H7 (cell line): ENCODE data around the gene KCNQ1. TPM values are rescaled to one million over a fixed set of nuclear protein-coding genes. Genes with fewer than 3 reads are reported as not detected.
A peak's percentile ranks its signal among the peaks of the same experiment; 100 is the strongest.

Source experiments
- DNase-seq: peaks from one replicate; pipeline ENCODE4 v3.0.0; 2012
- H3K27me3 ChIP-seq: 2 replicates; pipeline ENCODE4 v1.6.0; 2011; ENCODE audit warnings: mild to moderate bottlenecking, low read length; ENCODE audit not compliant: control insufficient read depth, insufficient read depth
- H3K36me3 ChIP-seq: replicated peaks from 2 replicates; pipeline ENCODE4 v1.5.1; 2011; ENCODE audit warnings: low read length; ENCODE audit not compliant: control insufficient read depth, insufficient read depth
- H3K4me3 ChIP-seq: 2 replicates; pipeline ENCODE4 v1.5.1; 2011; ENCODE audit warnings: low read depth, mild to moderate bottlenecking, control low read depth, low read length, moderate library complexity; ENCODE audit not compliant: insufficient read depth
- total RNA-seq: library from RNA; depleted of rRNA; stranded (reverse); fragments of >200 nt; shearing (Covaris generic); gene quantifications from 2 replicates; pipeline ENCODE4 v1.2.3, GENCODE V29; 2014

KCNQ1 gene
- total RNA-seq, 1 experiment from 2014 or later = 0.48 TPM

- Histone ChIP-seq H3K4me3 (no peak overlapping the region), H3K27me3 (peaks cover 20% of the 10 kb centered on the region), H3K36me3 (no peaks in the 10 kb centered on the region)
- DNase-seq = no peak
Observed at GRCh38 chr11:2701898-2702434, 257.2 kb downstream of the KCNQ1 start.

GRCh38 chr11:2702771-2703362 lies 258.1 kb downstream of the KCNQ1 start:
- Histone ChIP-seq H3K27me3 (peaks cover 21% of the 10 kb centered on the region), H3K4me3 (no peak overlapping the region), H3K36me3 (no peaks in the 10 kb centered on the region)
- peak; percentile 70 for DNase-seq

GRCh38 chr11:2703363-2704141 lies 258.7 kb downstream of the KCNQ1 start:
- H3K27me3 ChIP-seq = peaks cover 24% of the 10 kb centered on the region

GRCh38 chr11:2704356-2704755 lies 259.5 kb downstream of the KCNQ1 start:
- Histone ChIP-seq H3K36me3 (no peaks in the 10 kb centered on the region), H3K27me3 (peaks cover 25% of the 10 kb centered on the region)
- no peak for DNase-seq

More at GRCh38 chr11:2703363-2704141, 258.7 kb downstream of the KCNQ1 start:
- Histone ChIP-seq H3K4me3 (no peak overlapping the region), H3K36me3 (no peaks in the 10 kb centered on the region)
- DNase-seq = peak; percentile 79

GRCh38 chr11:2704896-2705606 lies 260.2 kb downstream of the KCNQ1 start:
- Histone ChIP-seq H3K4me3 (no peak overlapping the region), H3K36me3 (no peaks in the 10 kb centered on the region), H3K27me3 (peaks cover 25% of the 10 kb centered on the region)
- peak; percentile 42 for DNase-seq

More at GRCh38 chr11:2704356-2704755, 259.5 kb downstream of the KCNQ1 start:
- no peak overlapping the region for H3K4me3 ChIP-seq

- DNase-seq = no peak
- H3K27me3 ChIP-seq = peaks cover 27% of the 10 kb centered on the region
- H3K36me3 ChIP-seq = no peaks in the 10 kb centered on the region
- H3K4me3 ChIP-seq = no peak overlapping the region
Observed at GRCh38 chr11:2706321-2706720, 261.5 kb downstream of the KCNQ1 start.

- DNase-seq = peak; percentile 36
- H3K27me3 ChIP-seq = peaks cover 24% of the 10 kb centered on the region
- no peak overlapping the region for H3K4me3 ChIP-seq
- no peaks in the 10 kb centered on the region for H3K36me3 ChIP-seq
Observed at GRCh38 chr11:2707736-2708135, 262.9 kb downstream of the KCNQ1 start.

- Histone ChIP-seq H3K4me3 (no peak overlapping the region), H3K36me3 (no peaks in the 10 kb centered on the region), H3K27me3 (peaks cover 25% of the 10 kb centered on the region)
- peak; percentile 60 for DNase-seq
Observed at GRCh38 chr11:2708151-2708581, 263.4 kb downstream of the KCNQ1 start.

GRCh38 chr11:2708757-2709281 lies 264.0 kb downstream of the KCNQ1 start:
- peak; percentile 66 for DNase-seq
- H3K4me3 ChIP-seq = no peak overlapping the region
- H3K27me3 ChIP-seq = peaks cover 24% of the 10 kb centered on the region
- H3K36me3 ChIP-seq = no peaks in the 10 kb centered on the region

- Histone ChIP-seq H3K27me3 (peaks cover 28% of the 10 kb centered on the region), H3K4me3 (no peak overlapping the region), H3K36me3 (no peaks in the 10 kb centered on the region)
- no peak for DNase-seq
Observed at GRCh38 chr11:2709429-2709828, 264.6 kb downstream of the KCNQ1 start.

GRCh38 chr11:2711161-2711560 lies 266.4 kb downstream of the KCNQ1 start:
- H3K4me3 ChIP-seq = no peak overlapping the region
- no peak for DNase-seq
- H3K36me3 ChIP-seq = no peaks in the 10 kb centered on the region
- H3K27me3 ChIP-seq = peaks cover 35% of the 10 kb centered on the region

GRCh38 chr11:2713094-2713493 lies 268.3 kb downstream of the KCNQ1 start:
- H3K36me3 ChIP-seq = no peaks in the 10 kb centered on the region
- peaks cover 45% of the 10 kb centered on the region for H3K27me3 ChIP-seq
- H3K4me3 ChIP-seq = no peak overlapping the region
- no peak for DNase-seq

- no peaks in the 10 kb centered on the region for H3K36me3 ChIP-seq
- H3K4me3 ChIP-seq = no peak overlapping the region
- peaks cover 48% of the 10 kb centered on the region for H3K27me3 ChIP-seq
- no peak for DNase-seq
Observed at GRCh38 chr11:2713661-2714462, 269.1 kb downstream of the KCNQ1 start.

- Histone ChIP-seq H3K27me3 (peaks cover 48% of the 10 kb centered on the region), H3K4me3 (no peak overlapping the region), H3K36me3 (no peaks in the 10 kb centered on the region)
- DNase-seq = no peak
Observed at GRCh38 chr11:2714463-2714800, 269.6 kb downstream of the KCNQ1 start.
